GM12878 (cell line): Measurements from ENCODE around the gene C9orf72. TPM values are rescaled to one million over a fixed set of nuclear protein-coding genes. Genes with fewer than 3 reads are reported as not detected.

Source experiments
- ATAC-seq: fragments of 200-7000 bp; cut with Tn5 transposase; 3 replicates; pipeline ENCODE4 v1.9.1; 2020; ENCODE audit warnings: mild to moderate bottlenecking, moderate library complexity
- BruUV-seq: library from RNA; stranded (reverse); fragments of 400-500 nt; replicated peaks from 2 replicates; lab custom pipeline; 2021; lab: Mats Ljungman, UMichigan
- CTCF ChIA-PET: fragments of 300-600 bp; sonication (Branson Sonifier 250); formaldehyde crosslinking; extraction: SDS; loops from one replicate; lab custom pipeline; 2021; ENCODE audit warnings: inconsistent platforms; lab: Yijun Ruan, JAX
- POLR2A ChIA-PET: fragments of 350-600 bp; formaldehyde crosslinking; extraction: SDS; loops from one replicate; lab custom pipeline; 2021; ENCODE audit warnings: inconsistent platforms; lab: Charles Lee
- RAD21 ChIA-PET: fragments of 300-600 bp; sonication (Branson Sonifier 250); formaldehyde crosslinking; loops from one replicate; lab custom pipeline; 2023; ENCODE audit warnings: antibody characterized with exemption; ENCODE audit not compliant: unreplicated experiment; lab: Charles Lee
- SMC1A ChIA-PET: fragments of 300-600 bp; sonication (Branson Sonifier 250); formaldehyde crosslinking; loops from one replicate; lab custom pipeline; 2023; ENCODE audit not compliant: unreplicated experiment, uncharacterized antibody; lab: Charles Lee
- DNase-seq: peaks from one replicate; pipeline ENCODE4 v3.0.0-alpha.2; 2011; ENCODE audit warnings: low read depth, low spot score
- FAIRE-seq: peaks from 3 replicates; lab custom pipeline; 2011; peaks lifted over from hg19 to GRCh38; lab: Jason Lieb, UNC
- H2AFZ ChIP-seq: 2 replicates; pipeline ENCODE4 v1.6.0; 2011; ENCODE audit warnings: low read depth, low read length, control low read depth; ENCODE audit not compliant: control insufficient read depth
- H3K27ac ChIP-seq: 2 replicates; pipeline ENCODE4 v1.5.1; 2011; ENCODE audit warnings: control low read depth; ENCODE audit not compliant: control insufficient read depth, insufficient read depth
- H3K27me3 ChIP-seq, 2 experiments: replicated peaks in 1 of 2; 2 replicates each; pipeline versions ENCODE4 v1.6.0 to v1.6.1; 2011; ENCODE audit warnings: low read length in 1 of 2; ENCODE audit not compliant: control insufficient read depth in 2 of 2, insufficient read depth in 2 of 2
- H3K36me3 ChIP-seq, 2 experiments: 2 replicates each; pipeline ENCODE4 v1.5.1; 2011; ENCODE audit warnings: low read length in 1 of 2; ENCODE audit not compliant: control insufficient read depth in 2 of 2, insufficient read depth in 2 of 2
- H3K4me1 ChIP-seq: 2 replicates; pipeline ENCODE4 v1.6.1; 2011; ENCODE audit warnings: mild to moderate bottlenecking, low read length, moderate library complexity, mixed read lengths; ENCODE audit not compliant: control insufficient read depth, insufficient read depth
- H3K4me2 ChIP-seq: 2 replicates; pipeline ENCODE4 v1.6.0; 2011; ENCODE audit warnings: control low read depth; ENCODE audit not compliant: control insufficient read depth, insufficient read depth
- H3K4me3 ChIP-seq: fragments of 200-600 bp; sonication (generic); 2 replicates; pipeline ENCODE4 v1.5.1; 2016
- H3K79me2 ChIP-seq: 2 replicates; pipeline ENCODE4 v1.6.0; 2011; ENCODE audit warnings: low read length; ENCODE audit not compliant: control insufficient read depth, insufficient read depth
- H3K9ac ChIP-seq: 2 replicates; pipeline ENCODE4 v1.8.0; 2011; ENCODE audit warnings: low read length, control low read depth, mixed read lengths; ENCODE audit not compliant: control insufficient read depth, insufficient read depth
- H3K9me3 ChIP-seq: replicated peaks from 3 replicates; pipeline ENCODE4 v1.5.1; 2011; ENCODE audit warnings: mild to moderate bottlenecking, low read length; ENCODE audit not compliant: control insufficient read depth, insufficient read depth
- H4K20me1 ChIP-seq: 2 replicates; pipeline ENCODE4 v1.6.0; 2011; ENCODE audit not compliant: control insufficient read depth, insufficient read depth
- CREM ChIP-seq: IDR thresholded peaks from 2 replicates; pipeline ENCODE4 v1.6.1; 2014; ENCODE audit warnings: antibody characterized with exemption, low read depth
- DPF2 ChIP-seq: fragments of 450-650 bp; IDR thresholded peaks from 2 replicates; pipeline ENCODE4 v1.6.1; 2017; ENCODE audit warnings: mild to moderate bottlenecking
- GATAD2B ChIP-seq: fragments of 450-650 bp; conservative IDR thresholded peaks from 2 replicates; pipeline ENCODE4 v1.6.1; 2017; ENCODE audit warnings: low read depth, mild to moderate bottlenecking, moderate library complexity
- IRF5 ChIP-seq: fragments of 450-650 bp; IDR thresholded peaks from 2 replicates; pipeline ENCODE4 v1.6.1; 2017; ENCODE audit warnings: borderline replicate concordance
- NFYA ChIP-seq: IDR thresholded peaks from 2 replicates; pipeline ENCODE4 v1.6.1; 2011; ENCODE audit warnings: low read depth, mild to moderate bottlenecking, low read length, improper control_type of control experiment, borderline replicate concordance
- NR2F1 ChIP-seq: fragments of 450-650 bp; conservative IDR thresholded peaks from 2 replicates; pipeline ENCODE4 v1.6.1; 2017; ENCODE audit warnings: mild to moderate bottlenecking
- PKNOX1 ChIP-seq: fragments of 450-650 bp; IDR thresholded peaks from 2 replicates; pipeline ENCODE4 v1.6.1; 2016; ENCODE audit warnings: mild to moderate bottlenecking
- RELA ChIP-seq: fragments of 450-650 bp; IDR thresholded peaks from 2 replicates; pipeline ENCODE4 v1.8.0; 2014; ENCODE audit warnings: borderline replicate concordance; ENCODE audit not compliant: partially characterized antibody
- ZBTB11 ChIP-seq: fragments of 450-650 bp; formaldehyde crosslinking; IDR thresholded peaks from 2 replicates; pipeline ENCODE4 v1.5.0; 2022; ENCODE audit warnings: mild to moderate bottlenecking, missing genetic modification characterization
- WGBS: methylation state at CpG from one replicate; pipeline ENCODE4 v1.1.6; 2016; ENCODE audit warnings: low lambda C conversion rate; ENCODE audit not compliant: insufficient replicate concordance, insufficient coverage; ENCODE audit errors: missing lambda C conversion rate; 5-methylcytosine and 5-hydroxymethylcytosine counted together
- in situ Hi-C: fragments of 300-500 bp; cut with MboI; formaldehyde crosslinking; loops from 9 replicates; pipeline ENCODE4 v1.14.3; 2018; ENCODE audit warnings: mixed read lengths
- intact Hi-C: fragments of 100-400 bp; cut with micrococcal nuclease; formaldehyde crosslinking; loops from one replicate; pipeline ENCODE4 v1.14.2; 2022; ENCODE audit not compliant: unreplicated experiment
- polyA plus RNA-seq, 11 experiments: library from polyadenylated mRNA; depleted of rRNA in 4 of 11; unstranded in 6 of 11; stranded (reverse) in 5 of 11; fragments of >200 nt; fragmentation: Nextera tagmentation in 4 of 11; fragmentation: Illumina TruSeq in 1 of 11; extraction: Ambion mirVana in 4 of 11; extraction: Trizol in 1 of 11; gene quantifications; 1 replicate in 1 of 11; 2 replicates in 10 of 11; pipeline versions ENCODE4 v1.2.1 to v1.2.3, GENCODE V29; 2011 to 2016; ENCODE audit warnings: inconsistent platforms in 2 of 11, missing spikeins in 2 of 11, low read depth in 1 of 11
- total RNA-seq, 4 experiments: library from RNA; depleted of rRNA in 3 of 4; stranded (reverse); fragments of >200 nt in 3 of 4; fragmentation: Illumina TruSeq in 1 of 4; extraction: Trizol in 1 of 4; gene quantifications; 2 replicates each; pipeline versions ENCODE4 v1.2.1 to v1.2.3, GENCODE V29; 2013 to 2021
- TF ChIP-seq, protein P1 (sequence below): fragments of 450-650 bp; IDR thresholded peaks from 2 replicates; pipeline ENCODE4 v1.6.1; 2017; ENCODE audit warnings: mild to moderate bottlenecking, low read depth, inconsistent platforms; ENCODE audit not compliant: poor library complexity, severe bottlenecking

Gene C9orf72
- total and polyA plus RNA-seq, 10 of the 15 experiments (the other 5 are each of a cell fraction or from before 2014, with no cell fraction given): 4.8 to 9.0 (median 6.4) TPM

DNA sequence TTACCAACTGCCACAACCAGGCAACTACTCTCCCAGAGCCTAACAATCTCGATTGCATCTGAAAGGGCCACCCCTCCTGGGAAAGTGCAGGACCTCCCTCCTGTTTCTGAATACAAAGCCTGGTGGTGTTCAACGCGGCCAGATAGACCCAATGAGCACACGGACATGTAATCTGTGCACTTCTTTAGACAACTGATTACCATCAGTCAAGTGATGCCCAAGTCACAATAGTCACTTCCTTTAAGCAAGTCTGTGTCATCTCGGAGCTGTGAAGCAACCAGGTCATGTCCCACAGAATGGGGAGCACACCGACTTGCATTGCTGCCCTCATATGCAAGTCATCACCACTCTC, 739 bp downstream of the C9orf72 start:
- peak overlapping the region; percentile 69 for H3K9ac ChIP-seq
- H3K79me2 ChIP-seq: no peaks in the 10 kb centered on the region
- RAD21 ChIA-PET: interaction anchor here (1.5 kb wide), 1 partner anchor 34 kb away, joined by 4 read pairs; no protein-coding TSS in a partner anchor
- H3K36me3 ChIP-seq: no peaks in the 10 kb centered on the region
- CTCF ChIA-PET: interaction anchor here (1.0 kb wide), 1 partner anchor 33 kb away, joined by 4 read pairs; no protein-coding TSS in a partner anchor
- peak; percentile 61 for ATAC-seq
- H2AFZ ChIP-seq: peak overlapping the region; percentile 98
- H3K4me1 ChIP-seq: peaks cover 4% of the 10 kb centered on the region; the same call in 1 of the 2 replicates
- H3K27ac ChIP-seq: peak overlapping the region; percentile 74
- H3K4me2 ChIP-seq: peak overlapping the region; percentile 70
- no peaks in the 10 kb centered on the region for H3K9me3 ChIP-seq
- intact Hi-C loops (no loop called here), in situ Hi-C loops (no loop called here)
- WGBS: 4% methylated on average over 6 of the region's 6 CpGs
- DNase-seq: no peak
- POLR2A ChIA-PET: interaction anchor here (0.8 to 1.6 kb wide), 4 partner anchors 8 to 194 kb away, joined by 3 to 4 read pairs (median 3); no protein-coding TSS in a partner anchor
- H3K4me3 ChIP-seq: peak overlapping the region; percentile 94
- FAIRE-seq: peak; percentile 87
- SMC1A ChIA-PET: interaction anchor here (1.0 to 2.6 kb wide), 2 partner anchors 11 to 27 kb away, joined by 3 to 15 read pairs; no protein-coding TSS in a partner anchor
- no peaks in the 10 kb centered on the region for H4K20me1 ChIP-seq
- TSS peak; percentile 82 for BruUV-seq
- H3K27me3 ChIP-seq: no peaks in the 10 kb centered on the region
- no peak for TF ChIP-seq DPF2
- TF ChIP-seq PKNOX1: 0 out of 2 replicates have a peak, but pooled peaks have one; percentile 16
- TF ChIP-seq ZBTB11 (CRISPR knock-in tag): 0 out of 2 replicates have a peak, but pooled peaks have one; percentile 2
- no peak for TF ChIP-seq NFYA
- TF ChIP-seq NR2F1: no peak
- no peak for TF ChIP-seq GATAD2B
- no peak for TF ChIP-seq CREM
- TF ChIP-seq, protein P1, sequence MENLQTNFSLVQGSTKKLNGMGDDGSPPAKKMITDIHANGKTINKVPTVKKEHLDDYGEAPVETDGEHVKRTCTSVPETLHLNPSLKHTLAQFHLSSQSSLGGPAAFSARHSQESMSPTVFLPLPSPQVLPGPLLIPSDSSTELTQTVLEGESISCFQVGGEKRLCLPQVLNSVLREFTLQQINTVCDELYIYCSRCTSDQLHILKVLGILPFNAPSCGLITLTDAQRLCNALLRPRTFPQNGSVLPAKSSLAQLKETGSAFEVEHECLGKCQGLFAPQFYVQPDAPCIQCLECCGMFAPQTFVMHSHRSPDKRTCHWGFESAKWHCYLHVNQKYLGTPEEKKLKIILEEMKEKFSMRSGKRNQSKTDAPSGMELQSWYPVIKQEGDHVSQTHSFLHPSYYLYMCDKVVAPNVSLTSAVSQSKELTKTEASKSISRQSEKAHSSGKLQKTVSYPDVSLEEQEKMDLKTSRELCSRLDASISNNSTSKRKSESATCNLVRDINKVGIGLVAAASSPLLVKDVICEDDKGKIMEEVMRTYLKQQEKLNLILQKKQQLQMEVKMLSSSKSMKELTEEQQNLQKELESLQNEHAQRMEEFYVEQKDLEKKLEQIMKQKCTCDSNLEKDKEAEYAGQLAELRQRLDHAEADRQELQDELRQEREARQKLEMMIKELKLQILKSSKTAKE: no peak
- TF ChIP-seq RELA: no peak
- TF ChIP-seq IRF5: no peak
